Neural progenitor cell (in vitro differentiated cells): ENCODE measurements around the gene COTL1.

Experiments
- EZH2 ChIP-seq: fragments of 200-600 bp; sonication (generic); IDR thresholded peaks from 2 replicates; pipeline ENCODE4 v1.6.1; 2017; ENCODE audit warnings: antibody characterized with exemption, mild to moderate bottlenecking, moderate library complexity
- EZH2phosphoT487 ChIP-seq: fragments of 200-600 bp; sonication (generic); IDR thresholded peaks from 2 replicates; pipeline ENCODE4 v1.6.1; 2017; ENCODE audit warnings: antibody characterized with exemption
- TF ChIP-seq, protein P1 (sequence below): fragments of 200-600 bp; sonication (generic); IDR thresholded peaks from 2 replicates; pipeline ENCODE4 v1.5.1; 2017; ENCODE audit warnings: antibody characterized with exemption, mild to moderate bottlenecking

DNA sequence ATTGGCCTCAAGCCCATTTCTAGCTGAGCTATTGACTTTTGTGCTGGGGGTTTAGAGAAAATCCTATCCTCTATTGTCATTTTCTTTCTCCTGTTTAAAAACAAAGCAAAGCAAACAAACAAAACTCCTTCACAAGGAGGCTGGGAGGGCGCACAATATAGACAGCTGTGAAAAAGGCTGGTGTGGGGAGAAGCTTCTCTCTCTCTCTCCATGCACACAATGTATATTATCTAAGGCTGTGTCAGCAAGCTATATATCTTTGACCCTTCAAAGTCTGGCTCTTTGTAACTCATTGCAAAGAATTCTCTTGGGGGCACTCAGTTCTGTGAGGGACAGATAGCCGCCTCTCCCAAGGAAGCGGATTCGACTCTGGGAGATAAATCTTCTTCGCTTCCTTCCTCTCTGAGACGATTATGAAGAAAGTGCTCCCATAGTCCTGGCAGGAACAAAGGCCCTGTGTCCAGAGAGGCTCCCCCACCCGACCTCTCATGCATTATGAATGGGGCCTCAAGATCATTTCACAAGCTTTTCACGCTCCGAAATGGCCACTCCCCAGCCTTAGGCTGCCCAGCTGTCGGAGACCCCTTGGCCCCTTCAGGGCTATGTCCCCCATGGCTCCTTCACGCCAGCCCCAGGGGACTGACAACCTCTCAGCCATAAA lies 80.3 kb downstream of the COTL1 start:
- TF ChIP-seq, protein P1, sequence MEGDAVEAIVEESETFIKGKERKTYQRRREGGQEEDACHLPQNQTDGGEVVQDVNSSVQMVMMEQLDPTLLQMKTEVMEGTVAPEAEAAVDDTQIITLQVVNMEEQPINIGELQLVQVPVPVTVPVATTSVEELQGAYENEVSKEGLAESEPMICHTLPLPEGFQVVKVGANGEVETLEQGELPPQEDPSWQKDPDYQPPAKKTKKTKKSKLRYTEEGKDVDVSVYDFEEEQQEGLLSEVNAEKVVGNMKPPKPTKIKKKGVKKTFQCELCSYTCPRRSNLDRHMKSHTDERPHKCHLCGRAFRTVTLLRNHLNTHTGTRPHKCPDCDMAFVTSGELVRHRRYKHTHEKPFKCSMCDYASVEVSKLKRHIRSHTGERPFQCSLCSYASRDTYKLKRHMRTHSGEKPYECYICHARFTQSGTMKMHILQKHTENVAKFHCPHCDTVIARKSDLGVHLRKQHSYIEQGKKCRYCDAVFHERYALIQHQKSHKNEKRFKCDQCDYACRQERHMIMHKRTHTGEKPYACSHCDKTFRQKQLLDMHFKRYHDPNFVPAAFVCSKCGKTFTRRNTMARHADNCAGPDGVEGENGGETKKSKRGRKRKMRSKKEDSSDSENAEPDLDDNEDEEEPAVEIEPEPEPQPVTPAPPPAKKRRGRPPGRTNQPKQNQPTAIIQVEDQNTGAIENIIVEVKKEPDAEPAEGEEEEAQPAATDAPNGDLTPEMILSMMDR = no peak
- TF ChIP-seq EZH2 = no peak
- TF ChIP-seq EZH2phosphoT487 = no peak
